K562 (cell line): ENCODE measurements around the gene TMEM205.
A peak's percentile ranks its signal among the peaks of the same experiment; 100 is the strongest.

Experiments used
- CTCF ChIP-seq, 3 experiments: IDR thresholded peaks in 2 of 3; conservative IDR thresholded peaks in 1 of 3; 2 replicates each; pipeline ENCODE4 v1.5.1; 2011 to 2012; ENCODE audit warnings: low read length in 3 of 3, mild to moderate bottlenecking in 3 of 3, control low read depth in 2 of 3, improper control_type of control experiment in 1 of 3, inconsistent platforms in 1 of 3, low read depth in 1 of 3, mixed read lengths in 1 of 3, moderate library complexity in 1 of 3; ENCODE audit not compliant: insufficient read depth in 2 of 3
- EHMT2 ChIP-seq: fragments of 450-650 bp; IDR thresholded peaks from 2 replicates; pipeline ENCODE4 v1.6.1; 2018; ENCODE audit warnings: antibody characterized with exemption
- IRF9 ChIP-seq: fragments of 450-650 bp; IDR thresholded peaks from 2 replicates; pipeline ENCODE4 v1.6.1; 2016; ENCODE audit warnings: missing biosample characterization, missing genetic modification characterization
- MAZ ChIP-seq, 2 experiments: fragments of 450-650 bp in 1 of 2; sonication (generic) in 1 of 2; formaldehyde crosslinking; IDR thresholded peaks in 1 of 2; conservative IDR thresholded peaks in 1 of 2; 2 replicates each; pipeline versions ENCODE4 v1.4.0 to v1.5.0; 2020; ENCODE audit warnings: mild to moderate bottlenecking in 1 of 2, missing genetic modification reagents in 1 of 2
- MNT ChIP-seq, 2 experiments: fragments of 450-650 bp; conservative IDR thresholded peaks; 2 replicates each; pipeline ENCODE4 v1.6.1; 2017; ENCODE audit warnings: mild to moderate bottlenecking in 2 of 2, moderate library complexity in 2 of 2
- MYC ChIP-seq, 2 experiments: fragments of 250-450 bp in 1 of 2; sonication (Bioruptor Pico) in 1 of 2; IDR thresholded peaks; 2 replicates each; pipeline versions ENCODE4 v1.5.1 to v1.6.1; 2012 to 2021; ENCODE audit warnings: low read depth in 2 of 2, borderline replicate concordance in 1 of 2, improper control_type of control experiment in 1 of 2, low read length in 1 of 2, mild to moderate bottlenecking in 1 of 2, moderate library complexity in 1 of 2
- NCOA1 ChIP-seq: fragments of 450-650 bp; IDR thresholded peaks from 2 replicates; pipeline ENCODE4 v1.6.1; 2016; ENCODE audit warnings: low read depth
- NCOR1 ChIP-seq: fragments of 450-650 bp; IDR thresholded peaks from 2 replicates; pipeline ENCODE4 v1.6.1; 2016; ENCODE audit warnings: mild to moderate bottlenecking, moderate library complexity
- NR2C2 ChIP-seq, 2 experiments: fragments of 200-800 bp in 1 of 2; sonication (Bioruptor generic) in 1 of 2; sonication (generic) in 1 of 2; formaldehyde crosslinking in 1 of 2; IDR thresholded peaks; 2 replicates each; pipeline versions ENCODE4 v1.6.1 to v1.8.0; 2016 to 2022; ENCODE audit warnings: mild to moderate bottlenecking in 1 of 2, missing compliant biosample characterization in 1 of 2, missing genetic modification characterization in 1 of 2, missing genetic modification reagents in 1 of 2
- POLR2A ChIP-seq: fragments of 450-650 bp; conservative IDR thresholded peaks from 2 replicates; pipeline ENCODE4 v1.6.1; 2016
- RERE ChIP-seq: sonication (generic); formaldehyde crosslinking; IDR thresholded peaks from 2 replicates; pipeline ENCODE4 v1.8.0; 2023; ENCODE audit warnings: missing genetic modification reagents, mild to moderate bottlenecking, borderline replicate concordance
- TARDBP ChIP-seq: fragments of 450-650 bp; IDR thresholded peaks from 2 replicates; pipeline ENCODE4 v1.6.1; 2016
- TEAD4 ChIP-seq, 2 experiments: sonication (generic) in 1 of 2; formaldehyde crosslinking in 1 of 2; IDR thresholded peaks; 2 replicates each; pipeline versions ENCODE4 v1.6.1 to v1.8.0; 2012 to 2022; ENCODE audit warnings: borderline replicate concordance in 1 of 2, inconsistent platforms in 1 of 2, low read length in 1 of 2, mild to moderate bottlenecking in 1 of 2, missing genetic modification reagents in 1 of 2

- TF ChIP-seq IRF9 (tag) = no peak
- TF ChIP-seq TARDBP = no peak
- TF ChIP-seq EHMT2 = no peak
- no peak for TF ChIP-seq MNT (conservative IDR thresholded peaks at IDR 0.05)
- no peak for TF ChIP-seq NCOA1
- TF ChIP-seq NCOR1 = no peak
- no peak for TF ChIP-seq MYC (IDR thresholded peaks at IDR 0.05; ENCODE audit: low read depth, low read length)
- no peak for TF ChIP-seq MYC (CRISPR knock-in tag; IDR thresholded peaks at IDR 0.05; ENCODE audit: borderline replicate concordance, low read depth)
- no peak for TF ChIP-seq POLR2A
- no peak for TF ChIP-seq RERE (CRISPR knock-in tag)
- TF ChIP-seq NR2C2 (CRISPR knock-in tag; IDR thresholded peaks at IDR 0.05) = no peak
- no peak for TF ChIP-seq NR2C2 (tag; IDR thresholded peaks at IDR 0.05)
- no peak for TF ChIP-seq TEAD4 (IDR thresholded peaks at IDR 0.05; ENCODE audit: low read length)
- no peak for TF ChIP-seq TEAD4 (CRISPR knock-in tag; IDR thresholded peaks at IDR 0.05; ENCODE audit: borderline replicate concordance)
- peak in 1 of 3 experiments; percentile 30; a peak in 2 of 6 replicates for TF ChIP-seq CTCF (IDR thresholded peaks at IDR 0.05 in 2 of 3, conservative IDR thresholded peaks at IDR 0.05 in 1 of 3; ENCODE audit: insufficient read depth in 2 of 3, low read depth in 1 of 3, low read length in 3 of 3)
- TF ChIP-seq MAZ (CRISPR knock-in tag; conservative IDR thresholded peaks at IDR 0.05 in 1 of 2, IDR thresholded peaks at IDR 0.05 in 1 of 2) = no peak
Measured at GRCh38 chr19:11295665-11296245, 50.3 kb downstream of the TMEM205 start, which contains the start of gene TSPAN16.
